Heart left ventricle (tissue), 13 donors: ENCODE results near the gene PAGE4.

ENCODE experiments used
- POLR2A ChIP-seq, 2 donors: fragments of 450-650 bp; IDR thresholded peaks; one replicate each; pipeline ENCODE4 v1.6.1; 2017; ENCODE audit warnings: antibody characterized with exemption in 2 of 2, mild to moderate bottlenecking in 2 of 2, moderate library complexity in 2 of 2
- TF ChIP-seq, protein P1 (sequence below), 12 donors: fragments of 200-600 bp; sonication (generic) in 4 of 12; IDR thresholded peaks; one replicate each; pipeline versions ENCODE4 v1.5.0 to v1.8.0; 2018 to 2022; ENCODE audit warnings: antibody characterized with exemption in 12 of 12, mild to moderate bottlenecking in 5 of 12
- donor health status: ischemic (EF 13 %, LVEDD 7.1; RV severe dilation, severe dysfunction).
- donor health status: DM: no; HTN: yes; CAD: no.
- donor health status: DM: no; HTN: no; CAD: no.
- donor health status: ischemic (EF 25% LVEDD 6.9; RV normal size, moderate dysfunction).
- donor health status: ischemic (EF 25% LVEDD 5.7; RV mildly dilated, moderate dysfunction).
- donor health status: ischemic (EF 35%, LVEDD 5.7; RV mildly dilated, moderate dysfunction).
- donor health status: nonischemic (EF 11% LVEDD 7.7; RV severe dilation, severe dysfunction).
- donor health status: DM: yes; HTN: yes; CAD: no.
- donor health status: PGD.
- donor health status: ischemic (EF 29% LVEDD 5.4; RV normal size, mild dysfunction).
- donor health status: nonischemic (EF 23%, LVEDD 6.1; RV moderate dilation, normal function).

DNA sequence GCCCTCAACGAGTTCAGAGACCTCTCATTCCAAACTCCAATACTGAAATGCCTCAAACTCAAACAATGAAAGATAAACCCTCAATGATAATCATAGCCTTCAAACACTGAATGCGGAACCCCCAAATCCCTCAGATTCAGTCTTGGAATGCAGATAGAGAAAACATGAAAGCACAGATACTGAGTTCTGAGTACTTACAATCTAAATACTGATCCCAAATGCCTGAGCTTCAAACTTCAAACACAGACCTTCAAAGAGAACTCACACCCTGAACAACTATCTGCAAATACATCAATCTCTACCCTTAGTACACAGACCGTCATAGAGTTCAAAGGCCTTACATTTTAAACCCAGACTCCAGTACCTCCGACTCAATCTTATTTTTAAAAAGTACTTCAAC, 16.9 kb upstream of the PAGE4 start:
- TF ChIP-seq, protein P1, sequence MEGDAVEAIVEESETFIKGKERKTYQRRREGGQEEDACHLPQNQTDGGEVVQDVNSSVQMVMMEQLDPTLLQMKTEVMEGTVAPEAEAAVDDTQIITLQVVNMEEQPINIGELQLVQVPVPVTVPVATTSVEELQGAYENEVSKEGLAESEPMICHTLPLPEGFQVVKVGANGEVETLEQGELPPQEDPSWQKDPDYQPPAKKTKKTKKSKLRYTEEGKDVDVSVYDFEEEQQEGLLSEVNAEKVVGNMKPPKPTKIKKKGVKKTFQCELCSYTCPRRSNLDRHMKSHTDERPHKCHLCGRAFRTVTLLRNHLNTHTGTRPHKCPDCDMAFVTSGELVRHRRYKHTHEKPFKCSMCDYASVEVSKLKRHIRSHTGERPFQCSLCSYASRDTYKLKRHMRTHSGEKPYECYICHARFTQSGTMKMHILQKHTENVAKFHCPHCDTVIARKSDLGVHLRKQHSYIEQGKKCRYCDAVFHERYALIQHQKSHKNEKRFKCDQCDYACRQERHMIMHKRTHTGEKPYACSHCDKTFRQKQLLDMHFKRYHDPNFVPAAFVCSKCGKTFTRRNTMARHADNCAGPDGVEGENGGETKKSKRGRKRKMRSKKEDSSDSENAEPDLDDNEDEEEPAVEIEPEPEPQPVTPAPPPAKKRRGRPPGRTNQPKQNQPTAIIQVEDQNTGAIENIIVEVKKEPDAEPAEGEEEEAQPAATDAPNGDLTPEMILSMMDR (IDR thresholded peaks at IDR 0.05): no peak
- no peak for TF ChIP-seq POLR2A (IDR thresholded peaks at IDR 0.05)
